HepG2 (cell line): Measurements from ENCODE around the gene AUP1. TPM values are rescaled to one million over a fixed set of nuclear protein-coding genes. Genes with fewer than 3 reads are reported as not detected.

ENCODE experiments used
- ARNTL ChIP-seq: sonication (generic); formaldehyde crosslinking; IDR thresholded peaks from 2 replicates; pipeline ENCODE4 v1.4.0; 2020; ENCODE audit warnings: mild to moderate bottlenecking, missing genetic modification reagents
- ISL2 ChIP-seq: sonication (generic); formaldehyde crosslinking; IDR thresholded peaks from 2 replicates; pipeline ENCODE4 v1.5.0; 2020; ENCODE audit warnings: missing genetic modification reagents
- KDM2A ChIP-seq: sonication (generic); formaldehyde crosslinking; IDR thresholded peaks from 2 replicates; pipeline ENCODE4 v1.4.0; 2020; ENCODE audit warnings: low read depth, missing genetic modification reagents, borderline replicate concordance
- MED1 ChIP-seq: sonication (generic); formaldehyde crosslinking; IDR thresholded peaks from 2 replicates; pipeline ENCODE4 v1.4.0; 2020; ENCODE audit warnings: missing genetic modification reagents
- MTA1 ChIP-seq: sonication (generic); formaldehyde crosslinking; IDR thresholded peaks from 2 replicates; pipeline ENCODE4 v1.4.0; 2020; ENCODE audit warnings: missing genetic modification reagents, mild to moderate bottlenecking, borderline replicate concordance
- NKX3-1 ChIP-seq: sonication (generic); formaldehyde crosslinking; IDR thresholded peaks from 2 replicates; pipeline ENCODE4 v1.5.0; 2020; ENCODE audit warnings: missing genetic modification reagents
- SATB2 ChIP-seq: sonication (generic); formaldehyde crosslinking; IDR thresholded peaks from 2 replicates; pipeline ENCODE4 v1.5.0; 2020; ENCODE audit warnings: missing genetic modification reagents
- SP4 ChIP-seq: sonication (generic); formaldehyde crosslinking; IDR thresholded peaks from 2 replicates; pipeline ENCODE4 v1.8.1; 2023; ENCODE audit warnings: mild to moderate bottlenecking, missing genetic modification reagents
- TBX2 ChIP-seq: sonication (generic); formaldehyde crosslinking; IDR thresholded peaks from 2 replicates; pipeline ENCODE4 v1.5.0; 2020; ENCODE audit warnings: missing genetic modification reagents, mild to moderate bottlenecking, borderline replicate concordance
- TCF12 ChIP-seq, 2 experiments: fragments of 450-650 bp in 1 of 2; sonication (generic) in 1 of 2; formaldehyde crosslinking in 1 of 2; IDR thresholded peaks; 2 replicates each; pipeline versions ENCODE4 v1.6.1 to v1.8.0; 2017 to 2022; ENCODE audit warnings: antibody characterized with exemption in 1 of 2, mild to moderate bottlenecking in 1 of 2, missing genetic modification reagents in 1 of 2, moderate library complexity in 1 of 2
- ZNF121 ChIP-seq: sonication (generic); formaldehyde crosslinking; IDR thresholded peaks from 2 replicates; pipeline ENCODE4 v1.5.0; 2020; ENCODE audit warnings: mild to moderate bottlenecking, missing genetic modification reagents
- ZNF234 ChIP-seq: sonication (generic); formaldehyde crosslinking; conservative IDR thresholded peaks from 2 replicates; pipeline ENCODE4 v1.5.1; 2020; ENCODE audit warnings: mild to moderate bottlenecking, missing genetic modification reagents
- ZNF30 ChIP-seq: sonication (generic); formaldehyde crosslinking; IDR thresholded peaks from 2 replicates; pipeline ENCODE4 v1.5.0; 2020; ENCODE audit warnings: mild to moderate bottlenecking, missing genetic modification reagents
- ZNF34 ChIP-seq: sonication (generic); formaldehyde crosslinking; IDR thresholded peaks from 2 replicates; pipeline ENCODE4 v1.4.0; 2020; ENCODE audit warnings: mild to moderate bottlenecking, missing genetic modification reagents, borderline replicate concordance
- ZNF724P ChIP-seq: sonication (generic); formaldehyde crosslinking; IDR thresholded peaks from 2 replicates; pipeline ENCODE4 v1.8.0; 2022; ENCODE audit warnings: missing genetic modification reagents, borderline replicate concordance
- ZNF788 ChIP-seq: sonication (generic); formaldehyde crosslinking; IDR thresholded peaks from 2 replicates; pipeline ENCODE4 v1.5.0; 2020; ENCODE audit warnings: mild to moderate bottlenecking, missing genetic modification reagents, borderline replicate concordance
- ZSCAN12 ChIP-seq: sonication (generic); formaldehyde crosslinking; IDR thresholded peaks from 2 replicates; pipeline ENCODE4 v1.9.0; 2021; ENCODE audit warnings: mild to moderate bottlenecking, missing genetic modification reagents
- polyA plus RNA-seq, 8 experiments: library from polyadenylated mRNA; depleted of rRNA in 3 of 8; stranded (reverse) in 7 of 8; unstranded in 1 of 8; fragments of >200 nt; fragmentation: Illumina TruSeq in 4 of 8; extraction: Trizol in 4 of 8; gene quantifications; 2 replicates each; pipeline versions ENCODE4 v1.2.1 to v1.2.3, GENCODE V29; 2011 to 2016; ENCODE audit warnings: low read depth in 4 of 8, missing spikeins in 1 of 8, mixed read lengths in 1 of 8; ENCODE audit not compliant: insufficient read depth in 1 of 8
- total RNA-seq, 5 experiments: library from RNA; depleted of rRNA; stranded (reverse); fragments of >200 nt; fragmentation: Illumina TruSeq; extraction: Trizol; gene quantifications; 2 replicates each; pipeline ENCODE4 v1.2.3, GENCODE V29; 2016; ENCODE audit warnings: low read depth in 1 of 5
- TF ChIP-seq, protein P1 (sequence below): sonication (generic); formaldehyde crosslinking; IDR thresholded peaks from 2 replicates; pipeline ENCODE4 v1.5.0; 2020; ENCODE audit warnings: missing genetic modification reagents, mild to moderate bottlenecking, borderline replicate concordance
- TF ChIP-seq, protein P2 (sequence below): IDR thresholded peaks from 2 replicates; pipeline ENCODE4 v1.6.1; 2016; ENCODE audit warnings: low read depth, borderline replicate concordance
- TF ChIP-seq, protein P3 (sequence below): sonication (generic); formaldehyde crosslinking; IDR thresholded peaks from 2 replicates; pipeline ENCODE4 v1.8.0; 2022; ENCODE audit warnings: missing genetic modification reagents, mild to moderate bottlenecking, borderline replicate concordance
- TF ChIP-seq, protein P4 (sequence below): sonication (generic); formaldehyde crosslinking; IDR thresholded peaks from 2 replicates; pipeline ENCODE4 v1.5.0; 2020; ENCODE audit warnings: mild to moderate bottlenecking, missing genetic modification reagents, borderline replicate concordance
- TF ChIP-seq, protein P5 (sequence below): sonication (generic); formaldehyde crosslinking; IDR thresholded peaks from 2 replicates; pipeline ENCODE4 v1.5.1; 2020; ENCODE audit warnings: missing genetic modification reagents, mild to moderate bottlenecking, borderline replicate concordance

AUP1 gene
- total and polyA plus RNA-seq, 2 of the 13 experiments (the other 11 are each of a cell fraction or from before 2014, with no cell fraction given): 174 to 267 TPM

DNA sequence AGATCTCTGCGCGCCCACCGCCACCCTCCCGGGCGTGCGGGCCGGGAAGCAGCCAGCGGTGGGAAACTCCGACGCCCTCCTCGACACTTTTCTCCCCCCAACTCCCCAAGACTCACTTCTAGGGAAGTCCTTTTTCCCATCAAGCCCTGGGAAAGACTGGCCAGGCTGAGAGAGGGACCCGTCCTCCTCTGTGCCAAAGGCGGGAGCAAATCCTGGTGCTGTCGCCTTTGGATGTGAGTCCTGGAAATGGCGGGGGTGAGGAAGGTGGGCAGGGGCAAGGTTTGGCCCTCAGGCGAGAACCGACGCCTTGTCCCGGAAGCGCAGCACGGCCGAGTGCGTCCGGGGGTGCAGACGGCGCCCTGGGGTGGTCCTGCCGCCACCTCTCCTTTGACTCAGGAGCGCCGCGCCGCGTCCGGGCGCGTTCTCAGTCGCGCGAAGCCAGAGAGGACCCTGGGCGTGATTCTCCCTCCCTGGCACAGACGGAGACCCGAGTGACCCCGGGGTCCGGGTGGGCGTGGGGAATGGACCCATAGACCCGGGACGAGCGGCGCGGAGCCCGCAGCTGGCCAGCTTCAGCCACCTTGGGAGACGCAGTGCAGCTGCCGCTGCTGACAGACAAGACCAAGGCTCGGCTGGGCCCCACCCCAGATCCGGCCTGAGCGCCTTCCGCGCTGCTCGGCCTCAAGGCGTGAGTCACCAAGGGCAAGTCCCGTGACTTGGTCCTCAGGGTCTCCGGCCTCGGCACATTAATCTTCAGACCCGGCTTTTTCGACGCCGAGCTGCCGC lies 26.6 kb downstream of the AUP1 start (continued):
- TF ChIP-seq, protein P1, sequence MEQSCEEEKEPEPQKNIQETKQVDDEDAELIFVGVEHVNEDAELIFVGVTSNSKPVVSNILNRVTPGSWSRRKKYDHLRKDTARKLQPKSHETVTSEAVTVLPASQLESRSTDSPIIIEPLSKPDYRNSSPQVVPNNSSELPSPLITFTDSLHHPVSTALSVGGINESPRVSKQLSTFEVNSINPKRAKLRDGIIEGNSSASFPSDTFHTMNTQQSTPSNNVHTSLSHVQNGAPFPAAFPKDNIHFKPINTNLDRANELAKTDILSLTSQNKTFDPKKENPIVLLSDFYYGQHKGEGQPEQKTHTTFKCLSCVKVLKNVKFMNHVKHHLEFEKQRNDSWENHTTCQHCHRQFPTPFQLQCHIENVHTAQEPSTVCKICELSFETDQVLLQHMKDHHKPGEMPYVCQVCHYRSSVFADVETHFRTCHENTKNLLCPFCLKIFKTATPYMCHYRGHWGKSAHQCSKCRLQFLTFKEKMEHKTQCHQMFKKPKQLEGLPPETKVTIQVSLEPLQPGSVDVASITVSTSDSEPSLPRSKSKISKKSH (CRISPR knock-in tag): peak; percentile 64; the same call in 1 of the 2 replicates
- TF ChIP-seq ZNF121 (0 out of 2 replicates have a peak, but pooled peaks have one; percentile 38), ZNF724P (CRISPR knock-in tag) (no peak; the same call in 1 of the 2 replicates), ZSCAN12 (CRISPR knock-in tag) (peak; percentile 86; the same call in 1 of the 2 replicates), MTA1 (CRISPR knock-in tag) (peak; percentile 89; the same call in 1 of the 2 replicates), ZNF788 (CRISPR knock-in tag) (peak; percentile 37; the same call in 1 of the 2 replicates), ZNF34 (CRISPR knock-in tag) (peak; percentile 77; the same call in 1 of the 2 replicates), NKX3-1 (CRISPR knock-in tag) (no peak; the same call in none of the 2 replicates), ZNF30 (peak; percentile 88), SP4 (CRISPR knock-in tag) (peak; percentile 48; the same call in 1 of the 2 replicates), ISL2 (0 out of 2 replicates have a peak, but pooled peaks have one; percentile 54), TCF12 (IDR thresholded peaks at IDR 0.05) (no peak), TCF12 (CRISPR knock-in tag; IDR thresholded peaks at IDR 0.05) (peak; percentile 68), SATB2 (CRISPR knock-in tag) (0 out of 2 replicates have a peak, but pooled peaks have one; percentile 25), MED1 (CRISPR knock-in tag) (peak; percentile 48), ZNF234 (peak; percentile 68; the same call in 1 of the 2 replicates), TBX2 (peak; percentile 77), KDM2A (CRISPR knock-in tag) (peak; percentile 75), ARNTL (CRISPR knock-in tag) (peak; percentile 52; the same call in 1 of the 2 replicates)
- TF ChIP-seq, protein P2, sequence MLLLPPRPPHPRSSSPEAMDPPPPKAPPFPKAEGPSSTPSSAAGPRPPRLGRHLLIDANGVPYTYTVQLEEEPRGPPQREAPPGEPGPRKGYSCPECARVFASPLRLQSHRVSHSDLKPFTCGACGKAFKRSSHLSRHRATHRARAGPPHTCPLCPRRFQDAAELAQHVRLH (CRISPR knock-in tag): peak; percentile 59
- TF ChIP-seq, protein P3, sequence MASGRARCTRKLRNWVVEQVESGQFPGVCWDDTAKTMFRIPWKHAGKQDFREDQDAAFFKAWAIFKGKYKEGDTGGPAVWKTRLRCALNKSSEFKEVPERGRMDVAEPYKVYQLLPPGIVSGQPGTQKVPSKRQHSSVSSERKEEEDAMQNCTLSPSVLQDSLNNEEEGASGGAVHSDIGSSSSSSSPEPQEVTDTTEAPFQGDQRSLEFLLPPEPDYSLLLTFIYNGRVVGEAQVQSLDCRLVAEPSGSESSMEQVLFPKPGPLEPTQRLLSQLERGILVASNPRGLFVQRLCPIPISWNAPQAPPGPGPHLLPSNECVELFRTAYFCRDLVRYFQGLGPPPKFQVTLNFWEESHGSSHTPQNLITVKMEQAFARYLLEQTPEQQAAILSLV (CRISPR knock-in tag): peak; percentile 84
- TF ChIP-seq, protein P4, sequence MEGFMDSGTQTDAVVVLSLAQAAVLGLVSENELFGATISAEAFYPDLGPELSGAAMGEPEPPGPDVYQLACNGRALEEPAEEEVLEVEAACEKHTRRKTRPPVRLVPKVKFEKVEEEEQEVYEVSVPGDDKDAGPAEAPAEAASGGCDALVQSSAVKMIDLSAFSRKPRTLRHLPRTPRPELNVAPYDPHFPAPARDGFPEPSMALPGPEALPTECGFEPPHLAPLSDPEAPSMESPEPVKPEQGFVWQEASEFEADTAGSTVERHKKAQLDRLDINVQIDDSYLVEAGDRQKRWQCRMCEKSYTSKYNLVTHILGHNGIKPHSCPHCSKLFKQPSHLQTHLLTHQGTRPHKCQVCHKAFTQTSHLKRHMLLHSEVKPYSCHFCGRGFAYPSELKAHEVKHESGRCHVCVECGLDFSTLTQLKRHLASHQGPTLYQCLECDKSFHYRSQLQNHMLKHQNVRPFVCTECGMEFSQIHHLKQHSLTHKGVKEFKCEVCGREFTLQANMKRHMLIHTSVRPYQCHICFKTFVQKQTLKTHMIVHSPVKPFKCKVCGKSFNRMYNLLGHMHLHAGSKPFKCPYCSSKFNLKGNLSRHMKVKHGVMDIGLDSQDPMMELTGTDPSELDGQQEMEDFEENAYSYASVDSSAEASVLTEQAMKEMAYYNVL: peak; percentile 67
- TF ChIP-seq, protein P5, sequence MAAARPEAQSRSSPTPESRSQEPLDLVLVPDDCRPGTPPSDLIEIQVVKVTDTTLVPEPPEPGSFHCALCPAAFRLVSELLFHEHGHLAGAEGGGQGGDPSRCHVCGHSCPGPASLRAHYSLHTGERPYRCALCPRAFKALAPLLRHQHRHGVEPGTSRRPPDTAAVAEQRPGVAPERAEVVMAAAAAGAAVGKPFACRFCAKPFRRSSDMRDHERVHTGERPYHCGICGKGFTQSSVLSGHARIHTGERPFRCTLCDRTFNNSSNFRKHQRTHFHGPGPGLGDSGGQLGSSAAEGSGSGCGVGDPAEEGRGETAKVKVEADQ (CRISPR knock-in tag): peak; percentile 61
